WTC11 (cell line): Measurements from ENCODE around the gene PCNX4. TPM values are rescaled to one million over a fixed set of nuclear protein-coding genes. Genes with fewer than 3 reads are reported as not detected.

Experiments used
- ATAC-seq: fragments of 200-7000 bp; cut with Tn5 transposase; 2 replicates; pipeline ENCODE4 v1.10.0; 2021; ENCODE audit warnings: mild to moderate bottlenecking, moderate library complexity
- CTCF ChIA-PET: fragments of 300-600 bp; sonication (Branson Sonifier 250); formaldehyde crosslinking; loops from one replicate; lab custom pipeline; 2021; ENCODE audit warnings: antibody characterized with exemption; lab: Charles Lee
- POLR2A ChIA-PET: fragments of 350-600 bp; sonication (Branson Sonifier 250); formaldehyde crosslinking; loops from one replicate; lab custom pipeline; 2021; ENCODE audit warnings: antibody characterized with exemption; lab: Charles Lee
- DNase-seq: peaks from one replicate; pipeline ENCODE4 v3.0.0; 2021; ENCODE audit warnings: low spot score
- H3K27ac Mint-ChIP-seq: 2 replicates; pipeline ENCODE4 v1.8.0; 2021; ENCODE audit warnings: mixed read lengths
- H3K27me3 Mint-ChIP-seq: 2 replicates; pipeline ENCODE4 v1.8.0; 2021; ENCODE audit warnings: low read depth, mild to moderate bottlenecking, moderate library complexity, mixed read lengths
- H3K36me3 Mint-ChIP-seq: 2 replicates; pipeline ENCODE4 v1.8.0; 2021; ENCODE audit warnings: mixed read lengths
- H3K4me1 Mint-ChIP-seq: 2 replicates; pipeline ENCODE4 v1.8.0; 2022; ENCODE audit warnings: mixed read lengths
- H3K4me3 Mint-ChIP-seq: 2 replicates; pipeline ENCODE4 v1.8.0; 2021; ENCODE audit warnings: mild to moderate bottlenecking, moderate library complexity, mixed read lengths
- H3K9me3 Mint-ChIP-seq: 2 replicates; pipeline ENCODE4 v1.8.0; 2021; ENCODE audit warnings: mixed read lengths
- AFF4 ChIP-seq: sonication (generic); formaldehyde crosslinking; IDR thresholded peaks from 2 replicates; pipeline ENCODE4 v1.8.1; 2023; ENCODE audit warnings: mild to moderate bottlenecking, missing genetic modification reagents, borderline replicate concordance
- ATF6 ChIP-seq: sonication (generic); formaldehyde crosslinking; IDR thresholded peaks from 2 replicates; pipeline ENCODE4 v1.8.1; 2023; ENCODE audit warnings: mild to moderate bottlenecking, missing genetic modification reagents
- CBFB ChIP-seq: sonication (generic); formaldehyde crosslinking; IDR thresholded peaks from 2 replicates; pipeline ENCODE4 v1.8.1; 2022; ENCODE audit warnings: mild to moderate bottlenecking, low read depth, missing genetic modification reagents
- CDX4 ChIP-seq: fragments of 250-450 bp; sonication (Bioruptor Pico); IDR thresholded peaks from 2 replicates; pipeline ENCODE4 v1.9.0; 2021; ENCODE audit warnings: moderate library complexity, mild to moderate bottlenecking, inconsistent platforms, borderline replicate concordance
- E2F5 ChIP-seq: sonication (generic); formaldehyde crosslinking; IDR thresholded peaks from 2 replicates; pipeline ENCODE4 v1.8.1; 2022; ENCODE audit warnings: mild to moderate bottlenecking, moderate library complexity, missing genetic modification reagents
- FOXP1 ChIP-seq: sonication (generic); formaldehyde crosslinking; IDR thresholded peaks from 2 replicates; pipeline ENCODE4 v1.8.0; 2022; ENCODE audit warnings: missing genetic modification reagents, mild to moderate bottlenecking, moderate library complexity, borderline replicate concordance
- FOXP4 ChIP-seq: sonication (generic); formaldehyde crosslinking; IDR thresholded peaks from 2 replicates; pipeline ENCODE4 v1.8.0; 2022; ENCODE audit warnings: mild to moderate bottlenecking, missing genetic modification reagents
- GRHL2 ChIP-seq: fragments of 250-450 bp; sonication (Bioruptor Pico); IDR thresholded peaks from 2 replicates; pipeline ENCODE4 v1.8.0; 2022; ENCODE audit warnings: mild to moderate bottlenecking, moderate library complexity; ENCODE audit not compliant: insufficient replicate concordance, severe bottlenecking
- IRF2 ChIP-seq: sonication (generic); formaldehyde crosslinking; IDR thresholded peaks from 2 replicates; pipeline ENCODE4 v1.8.0; 2022; ENCODE audit warnings: low read depth, missing genetic modification reagents, borderline replicate concordance
- JAZF1 ChIP-seq: fragments of 250-450 bp; sonication (Bioruptor Pico); IDR thresholded peaks from 2 replicates; pipeline ENCODE4 v1.9.0; 2021; ENCODE audit warnings: moderate library complexity, mild to moderate bottlenecking, inconsistent platforms
- JUN ChIP-seq: sonication (generic); formaldehyde crosslinking; IDR thresholded peaks from 2 replicates; pipeline ENCODE4 v1.8.0; 2023; ENCODE audit warnings: mild to moderate bottlenecking, missing genetic modification reagents
- KAT7 ChIP-seq: sonication (generic); formaldehyde crosslinking; IDR thresholded peaks from 2 replicates; pipeline ENCODE4 v1.8.1; 2023; ENCODE audit warnings: missing genetic modification reagents, mild to moderate bottlenecking, borderline replicate concordance
- MLX ChIP-seq: sonication (generic); formaldehyde crosslinking; IDR thresholded peaks from 2 replicates; pipeline ENCODE4 v1.8.1; 2023; ENCODE audit warnings: mild to moderate bottlenecking, missing genetic modification reagents, moderate library complexity
- NR1H2 ChIP-seq: sonication (generic); formaldehyde crosslinking; IDR thresholded peaks from 2 replicates; pipeline ENCODE4 v1.9.0; 2021; ENCODE audit warnings: mild to moderate bottlenecking, moderate library complexity, missing genetic modification reagents
- OVOL2 ChIP-seq: fragments of 250-450 bp; sonication (Bioruptor Pico); IDR thresholded peaks from 2 replicates; pipeline ENCODE4 v1.9.0; 2021; ENCODE audit warnings: mild to moderate bottlenecking, borderline replicate concordance
- SOX15 ChIP-seq: fragments of 250-450 bp; sonication (Bioruptor Pico); IDR thresholded peaks from 2 replicates; pipeline ENCODE4 v1.9.0; 2021; ENCODE audit warnings: mild to moderate bottlenecking
- TCF7 ChIP-seq: sonication (generic); formaldehyde crosslinking; IDR thresholded peaks from 2 replicates; pipeline ENCODE4 v1.8.0; 2022; ENCODE audit warnings: mild to moderate bottlenecking, low read depth, missing genetic modification reagents, moderate library complexity
- ZBTB21 ChIP-seq: sonication (generic); formaldehyde crosslinking; IDR thresholded peaks from 2 replicates; pipeline ENCODE4 v1.8.1; 2023; ENCODE audit warnings: mild to moderate bottlenecking, missing genetic modification reagents, borderline replicate concordance
- ZNF219 ChIP-seq: sonication (generic); formaldehyde crosslinking; IDR thresholded peaks from 2 replicates; pipeline ENCODE4 v1.8.0; 2023; ENCODE audit warnings: missing genetic modification reagents, mild to moderate bottlenecking, borderline replicate concordance
- ZNF232 ChIP-seq: sonication (generic); formaldehyde crosslinking; IDR thresholded peaks from 2 replicates; pipeline ENCODE4 v1.8.0; 2022; ENCODE audit warnings: mild to moderate bottlenecking, missing genetic modification reagents
- ZNF425 ChIP-seq: fragments of 250-450 bp; sonication (Bioruptor Pico); conservative IDR thresholded peaks from 2 replicates; pipeline ENCODE4 v1.9.0; 2021; ENCODE audit warnings: mild to moderate bottlenecking
- ZNF512 ChIP-seq: sonication (generic); formaldehyde crosslinking; IDR thresholded peaks from 2 replicates; pipeline ENCODE4 v1.8.1; 2022; ENCODE audit warnings: missing genetic modification reagents, borderline replicate concordance
- total RNA-seq: library from RNA; stranded (reverse); gene quantifications from 3 replicates; pipeline ENCODE4 v1.2.3, GENCODE V29; 2021

The PCNX4 gene
- total RNA-seq, 1 experiment from 2014 or later: 31.7 TPM

- no peak for TF ChIP-seq ZBTB21 (CRISPR knock-in tag)
- no peak for TF ChIP-seq AFF4
- TF ChIP-seq ZNF219 (CRISPR knock-in tag): no peak
- no peak for TF ChIP-seq E2F5 (CRISPR knock-in tag)
- no peak for TF ChIP-seq KAT7
- TF ChIP-seq ZNF512 (CRISPR knock-in tag): no peak
- no peak for TF ChIP-seq FOXP4 (CRISPR knock-in tag)
- TF ChIP-seq JAZF1 (CRISPR knock-in tag): no peak
- no peak for TF ChIP-seq ATF6
These were observed 10.7 kb downstream of the PCNX4 start (continued) for GRCh38 chr14:60102389-60102788.

- TF ChIP-seq CBFB: no peak
- no peak for TF ChIP-seq NR1H2
- no peak for TF ChIP-seq JAZF1 (CRISPR knock-in tag)
- TF ChIP-seq OVOL2 (CRISPR knock-in tag): no peak
- no peak for TF ChIP-seq MLX (CRISPR knock-in tag)
- TF ChIP-seq SOX15 (CRISPR knock-in tag): no peak
- TF ChIP-seq ZNF232: no peak
- no peak for TF ChIP-seq IRF2 (CRISPR knock-in tag)
- TF ChIP-seq JUN (CRISPR knock-in tag): no peak
- TF ChIP-seq GRHL2 (CRISPR knock-in tag): no peak
- no peak for TF ChIP-seq CDX4 (CRISPR knock-in tag)
- TF ChIP-seq FOXP1 (CRISPR knock-in tag): no peak
- TF ChIP-seq ZNF425 (CRISPR knock-in tag): no peak
- no peak for TF ChIP-seq TCF7 (CRISPR knock-in tag)
- TF ChIP-seq, all 79 proteins: peak for 0
- peaks cover 22% of the 10 kb centered on the region for H3K36me3 Mint-ChIP-seq
- H3K4me1 Mint-ChIP-seq: peaks cover 19% of the 10 kb centered on the region
- H3K27me3 Mint-ChIP-seq: no peaks in the 10 kb centered on the region
- DNase-seq (no peak), ATAC-seq (no peak)
- H3K27ac Mint-ChIP-seq: no peak overlapping the region
- no peak overlapping the region for H3K4me3 Mint-ChIP-seq
- peaks cover 4% of the 10 kb centered on the region for H3K9me3 Mint-ChIP-seq
- POLR2A ChIA-PET: no interaction called here
- CTCF ChIA-PET: no interaction called here
These were observed 14.6 kb downstream of the PCNX4 start for GRCh38 chr14:60106339-60106738.
